HG02610 (cell line): ENCODE measurements around the gene CFAP410.
"Not testable (repeated sequence)": the region's sequence is repeated elsewhere in the genome, so short reads cannot be mapped to it uniquely, and the experiment has no call there.

ENCODE experiments used
- ATAC-seq: cut with Tn5 transposase; IDR thresholded peaks from one replicate; pipeline ENCODE4 v1.9.1; 2021; ENCODE audit warnings: mild to moderate bottlenecking, moderate library complexity; ENCODE audit not compliant: unreplicated experiment

CFAP410 gene

GRCh38 chr21:44289381-44290010 is 49.7 kb downstream of the CFAP410 start:
- no peak for ATAC-seq

DNA sequence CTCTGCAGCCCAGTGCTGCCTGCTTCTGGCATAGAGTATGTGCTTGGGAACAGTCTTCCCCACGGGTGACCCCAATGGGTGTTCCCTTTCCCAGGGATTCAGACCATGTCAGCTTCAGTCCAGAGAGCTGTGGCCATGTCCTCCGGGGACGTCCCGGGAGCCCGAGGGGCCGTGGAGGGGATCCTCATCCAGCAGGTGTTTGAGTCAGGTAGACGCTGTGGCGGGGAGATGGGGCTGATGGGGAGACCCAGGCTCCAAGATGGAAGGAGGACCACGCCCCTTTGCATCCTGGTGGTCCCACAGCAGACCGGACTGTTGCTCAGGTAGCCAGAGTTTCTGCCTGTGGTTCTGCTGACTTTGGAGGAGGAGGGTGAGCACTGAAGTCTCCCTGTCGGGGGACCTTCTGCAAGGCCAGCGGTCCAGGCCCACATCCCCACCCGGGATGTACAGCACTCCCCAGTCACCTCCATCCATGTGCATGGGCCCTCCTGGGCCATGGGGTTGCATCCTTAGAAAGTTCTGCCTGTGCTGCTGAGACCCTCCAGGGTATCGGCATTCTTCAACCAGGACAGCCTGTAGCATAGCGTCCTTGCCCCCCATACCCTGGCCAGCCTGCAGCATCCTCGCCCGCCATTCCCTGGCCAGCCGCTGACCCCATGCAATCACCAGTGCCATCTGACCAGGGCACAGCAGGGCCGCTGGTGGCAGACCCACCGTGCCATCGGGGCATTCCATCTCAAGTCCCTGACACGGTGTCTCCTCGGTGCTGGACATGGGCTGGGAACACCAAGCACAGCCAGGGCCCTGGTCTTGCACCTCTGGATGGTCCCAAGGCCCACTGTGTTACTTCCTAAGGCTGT is 50.7 kb downstream of the CFAP410 start:
- no peak for ATAC-seq

GRCh38 chr21:44286716-44287632 is 52.2 kb downstream of the CFAP410 start:
- no peak for ATAC-seq

GRCh38 chr21:44286086-44286715 is 53.0 kb downstream of the CFAP410 start:
- ATAC-seq: no peak

- no peak for ATAC-seq
These were observed 53.8 kb downstream of the CFAP410 start, which contains the start of gene AIRE for GRCh38 chr21:44285138-44285992. Gene AIRE, plus strand, starts transcription at chr21:44285876. Its CDS starts 131 bp downstream, at chr21:44286007.

GRCh38 chr21:44283948-44284347 is 55.2 kb downstream of the CFAP410 start:
- no peak for ATAC-seq

GRCh38 chr21:44283211-44283785 is 55.9 kb downstream of the CFAP410 start:
- not testable (repeated sequence) for ATAC-seq

- no peak for ATAC-seq
These were observed 56.8 kb downstream of the CFAP410 start for GRCh38 chr21:44282370-44282769.

DNA sequence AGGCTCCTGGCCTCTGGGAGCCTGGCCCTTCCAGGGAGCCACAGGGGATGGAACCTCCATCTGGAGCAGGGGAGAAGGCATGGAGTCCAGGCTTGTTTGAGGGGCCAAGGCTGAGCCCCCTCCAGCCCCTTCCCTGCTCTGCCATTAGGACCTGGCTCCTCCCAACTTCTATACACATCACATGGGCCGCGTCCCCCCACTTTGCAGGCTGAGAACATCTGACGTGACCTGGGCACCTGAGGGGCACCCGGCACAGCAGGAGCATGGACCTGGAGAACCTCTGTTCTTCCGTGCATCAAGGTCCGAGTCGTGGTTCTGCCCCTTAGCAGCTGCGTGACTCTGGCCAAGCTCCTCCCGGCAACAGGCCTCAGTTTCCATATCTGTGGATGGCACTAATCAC is 57.4 kb downstream of the CFAP410 start:
- no peak for ATAC-seq

DNA sequence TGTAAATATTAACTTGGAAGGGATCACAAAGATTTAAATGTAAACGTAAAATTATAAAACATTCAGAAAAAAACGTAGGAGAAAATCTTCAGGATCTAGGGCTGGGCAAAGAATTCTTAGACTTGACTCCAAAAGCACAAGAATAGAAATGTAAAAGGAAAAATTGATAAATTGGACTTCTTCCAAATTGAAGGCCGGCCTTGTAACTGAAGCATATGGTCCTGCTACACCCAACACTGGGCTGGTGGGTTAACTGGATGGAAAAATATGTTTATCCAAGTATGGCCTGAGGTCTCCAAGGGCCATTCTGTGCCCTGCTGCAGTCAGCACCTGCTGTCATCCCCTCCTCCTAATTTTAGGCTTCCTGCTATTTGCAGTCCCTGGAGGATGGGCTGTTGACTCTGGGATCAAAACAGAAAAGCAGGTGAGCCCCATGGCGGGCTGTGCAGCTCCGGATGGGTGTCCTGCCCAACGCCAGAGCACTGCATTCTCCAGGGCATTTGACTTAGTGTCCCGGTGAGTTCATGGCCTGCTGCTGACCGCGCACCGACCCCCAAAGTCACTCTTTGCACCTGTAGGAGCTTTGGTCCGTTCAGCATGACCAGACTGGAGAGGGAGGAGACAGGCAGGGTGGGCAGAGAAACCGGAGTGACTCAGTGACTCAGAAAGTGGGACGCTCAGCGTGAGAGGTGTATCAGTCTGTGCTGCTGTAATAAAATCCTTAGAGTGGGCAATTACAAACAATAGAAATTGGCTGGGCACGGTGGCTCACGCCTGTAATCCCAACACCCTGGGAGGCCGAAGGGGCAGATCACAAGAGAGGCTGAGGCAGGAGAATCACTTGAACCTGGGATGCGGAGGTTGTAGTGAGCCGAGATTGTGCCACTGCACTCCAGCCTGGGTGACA is 59.6 kb downstream of the CFAP410 start:
- no peak for ATAC-seq
